Activated naive CD4-positive, alpha-beta T cell treated with anti-CD3 and anti-CD28 coated beads for 36 hours (primary cell): Measurements from ENCODE around the gene COPG1. TPM values are rescaled to one million over a fixed set of nuclear protein-coding genes. Genes with fewer than 3 reads are reported as not detected.

Source experiments
- microRNA-seq: library from miRNA; unstranded; fragments of <30 nt; microRNA quantifications from one replicate; pipeline ENCODE4 v1.2.0, GENCODE V29; 2022; ENCODE audit warnings: borderline microRNAs expressed, borderline replicate concordance
- total RNA-seq, 2 experiments: library from RNA; stranded (reverse); gene quantifications; one replicate each; pipeline ENCODE4 v1.2.3, GENCODE V29; 2021

Gene COPG1
- total RNA-seq, 2 experiments from 2014 or later, result 125 to 128 TPM

Small RNAs within 50 kb of the gene (microRNA-seq; reads per million reads assigned to microRNA genes)
- gene MIR6826, result not detected

Other genes with a start within 250 kb of the COPG1 start
- under 1 TPM; 0.10 to 0.20 TPM for gene EFCC1, start 248.3 kb upstream of the COPG1 start, total RNA-seq
- gene GP9, start 188.8 kb upstream of the COPG1 start, total RNA-seq, result not detected
- gene RAB43, start 127.8 kb upstream of the COPG1 start, total RNA-seq, result 10 to 100 TPM; 73.9 to 80.0 TPM
- gene ISY1, start 88.5 kb upstream of the COPG1 start, total RNA-seq, result 10 to 100 TPM; 56.8 to 65.4 TPM
- gene CNBP, start 65.7 kb upstream of the COPG1 start, total RNA-seq, result 100 to 1,000 TPM; 490 to 500 TPM
- 10 to 100 TPM; 35.0 to 35.8 TPM for gene HMCES, start 29.3 kb downstream of the COPG1 start, total RNA-seq
- gene EFCAB12, start 179.0 kb downstream of the COPG1 start, total RNA-seq, result under 1 TPM; 0.37 to 0.81 TPM
- 10 to 100 TPM; 50.9 to 51.0 TPM for gene MBD4, start 190.3 kb downstream of the COPG1 start, total RNA-seq
- gene IFT122, start 190.6 kb downstream of the COPG1 start, total RNA-seq, result 10 to 100 TPM; 27.8 to 32.4 TPM